NCI-H774 (cell line): Measurements from ENCODE around the gene CTSD.
"Not testable (repeated sequence)": the region's sequence is repeated elsewhere in the genome, so short reads cannot be mapped to it uniquely, and the experiment has no call there.

Source experiments
- DNase-seq: peaks from one replicate; lab custom pipeline; 2025; lab: John Stamatoyannopoulos, UW

CTSD gene

DNA sequence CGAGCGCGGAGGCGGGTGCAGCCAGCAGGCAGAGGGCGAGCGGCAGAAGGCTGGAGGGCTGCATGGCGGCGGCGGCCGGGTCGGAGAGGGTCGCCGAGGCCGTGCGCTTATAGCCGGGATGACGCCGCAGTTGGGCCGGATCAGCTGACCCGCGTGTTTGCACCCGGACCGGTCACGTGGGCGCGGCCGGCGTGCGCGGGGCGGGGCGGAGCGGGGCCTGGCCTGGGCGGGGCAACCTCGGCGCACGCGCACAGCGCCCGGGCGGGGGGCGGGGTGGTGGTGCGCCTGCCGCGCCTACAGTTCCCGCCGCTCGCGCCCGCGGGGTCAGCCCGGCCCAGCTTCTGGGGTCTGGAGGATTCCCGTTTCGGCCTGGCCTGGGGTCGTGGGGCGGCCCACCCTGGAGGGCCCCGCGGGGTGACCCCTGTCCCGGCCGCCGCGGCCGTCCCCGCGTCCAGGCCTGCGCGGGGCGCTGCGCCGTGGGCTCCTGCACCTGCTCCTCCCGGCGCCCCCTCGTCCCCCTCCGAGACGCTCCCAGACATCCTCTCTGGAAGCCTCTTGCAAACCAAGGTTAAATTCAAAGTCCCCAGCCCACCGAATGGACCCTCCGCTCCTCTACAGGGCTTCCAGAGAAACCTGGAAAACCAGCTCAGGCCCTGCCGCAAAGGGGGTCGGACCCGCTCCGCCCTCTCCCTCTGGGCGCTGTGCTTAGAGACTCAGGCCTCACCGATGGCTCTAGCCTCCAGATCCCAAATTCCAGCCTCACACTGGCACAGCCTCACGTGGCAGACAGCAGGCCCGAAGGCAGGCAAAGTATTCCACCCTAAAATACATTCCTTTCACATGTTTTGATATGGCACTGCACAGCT, at the start of gene CTSD:
Gene CTSD (minus strand): TSS at position 132 of the 866 bp plus-strand sequence. CDS start 68 bp downstream, at position 64.
- DNase-seq, result peak; percentile 76

DNA sequence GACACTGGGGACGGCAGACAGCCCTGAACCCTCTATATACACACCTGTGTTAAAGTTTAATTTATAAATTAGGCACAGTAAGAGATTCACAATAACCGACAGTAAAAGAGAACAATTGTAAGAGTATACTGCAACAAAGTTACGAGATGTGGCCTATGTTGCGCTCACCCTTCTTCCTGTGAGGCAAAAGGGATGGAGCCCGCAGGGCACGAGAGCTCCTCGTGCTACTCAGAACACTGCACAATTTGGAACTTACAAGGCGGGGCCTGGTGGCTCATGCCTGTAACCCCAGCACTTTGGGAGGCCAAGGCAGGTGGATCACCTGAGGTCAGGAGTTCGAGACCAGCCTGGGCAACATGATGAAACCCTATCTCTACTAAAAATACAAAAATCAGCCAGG, 49.6 kb upstream of the CTSD start:
- not testable (repeated sequence) for DNase-seq

DNA sequence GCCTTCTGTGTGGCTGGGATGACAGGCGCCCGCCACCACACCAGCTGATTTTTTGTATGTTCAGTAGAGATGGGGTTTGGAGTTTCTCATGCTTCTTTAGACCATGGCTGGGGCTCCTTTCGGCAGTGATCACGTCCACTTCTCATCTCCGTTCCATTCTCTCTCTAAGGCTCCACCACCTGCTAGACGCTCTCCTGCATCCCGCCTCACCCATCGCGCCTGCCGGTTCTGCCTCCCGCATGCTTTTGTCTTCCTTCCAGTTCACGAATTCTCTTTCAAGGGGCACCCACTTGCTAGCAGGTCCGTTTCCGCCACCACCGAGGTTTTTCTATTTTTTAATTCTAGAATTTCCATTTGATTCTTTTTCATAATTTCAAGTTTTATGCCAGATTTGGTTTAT, 49.1 kb upstream of the CTSD start:
- no peak for DNase-seq

DNA sequence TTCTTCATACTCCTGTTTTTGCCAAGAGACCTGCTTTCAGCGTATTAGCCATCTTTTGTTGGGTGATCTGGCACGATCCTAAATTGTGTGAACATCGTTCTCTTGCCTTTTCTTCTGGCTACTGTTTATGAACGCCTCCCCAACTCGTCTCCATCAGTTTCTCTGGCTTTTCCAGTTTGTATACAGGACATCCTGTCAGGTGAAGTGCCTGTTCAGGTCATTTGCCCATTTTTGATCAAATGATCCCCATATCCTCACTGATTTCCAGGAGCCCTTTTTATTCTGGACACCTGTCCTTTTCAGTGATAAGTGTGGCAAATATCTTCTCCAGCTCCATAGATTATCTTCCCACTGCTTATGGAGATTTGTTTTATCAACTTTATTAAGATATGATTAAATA, 48.5 kb upstream of the CTSD start:
- no peak for DNase-seq

DNA sequence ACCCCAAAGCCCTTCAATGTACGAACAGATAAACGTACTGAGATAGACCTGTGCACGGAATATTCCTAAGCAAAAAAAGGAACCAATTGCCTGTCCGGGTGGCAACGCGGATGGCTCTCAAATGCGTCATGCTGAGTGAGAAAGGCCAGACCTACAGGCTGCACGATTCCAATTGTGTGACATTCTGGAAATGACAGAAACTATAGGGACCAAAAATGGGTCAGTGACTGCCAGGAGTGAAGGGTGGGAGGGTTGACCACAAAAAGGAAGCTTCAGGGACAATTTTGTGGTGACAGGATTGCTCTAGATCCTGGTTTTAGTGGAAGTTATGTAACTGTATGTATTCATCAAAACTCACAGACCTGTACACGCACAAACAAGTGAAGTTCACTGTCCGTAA, 47.0 kb upstream of the CTSD start:
- no peak for DNase-seq

DNA sequence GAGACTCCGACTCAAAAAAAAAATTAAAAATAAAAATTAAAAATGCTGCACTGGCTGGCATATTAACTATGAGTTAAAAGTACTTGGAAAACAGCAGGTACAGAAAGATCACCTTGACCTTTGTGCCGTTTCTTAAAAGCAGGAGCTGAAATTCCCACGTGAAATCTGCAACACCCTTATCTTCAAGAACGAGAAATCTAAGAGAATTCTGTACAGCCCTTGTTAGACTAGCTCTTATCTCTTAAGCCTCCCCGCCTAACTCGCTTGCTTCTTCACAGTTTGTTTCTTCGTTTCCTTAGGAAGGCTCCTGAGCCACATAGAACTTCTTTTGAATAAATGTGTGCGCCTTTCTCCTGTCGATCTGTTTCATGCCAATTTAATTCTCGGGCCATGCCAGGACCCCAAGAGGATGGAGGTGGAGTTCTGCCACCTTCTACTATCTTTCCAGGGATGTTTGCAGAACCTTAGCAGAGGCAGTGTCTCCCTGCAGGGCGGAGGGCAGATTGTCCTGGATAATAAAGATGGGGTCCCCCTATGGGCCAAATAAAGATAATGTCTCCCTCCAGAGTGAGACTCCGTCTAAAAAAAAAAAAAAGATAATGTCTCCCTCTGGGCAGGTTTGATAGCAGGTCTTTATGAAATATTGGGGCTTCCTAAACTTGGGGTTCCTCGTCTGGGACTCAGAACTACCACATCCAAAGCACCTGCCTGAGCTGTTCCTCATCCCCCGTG, 43.7 kb upstream of the CTSD start:
- DNase-seq, result no peak

DNA sequence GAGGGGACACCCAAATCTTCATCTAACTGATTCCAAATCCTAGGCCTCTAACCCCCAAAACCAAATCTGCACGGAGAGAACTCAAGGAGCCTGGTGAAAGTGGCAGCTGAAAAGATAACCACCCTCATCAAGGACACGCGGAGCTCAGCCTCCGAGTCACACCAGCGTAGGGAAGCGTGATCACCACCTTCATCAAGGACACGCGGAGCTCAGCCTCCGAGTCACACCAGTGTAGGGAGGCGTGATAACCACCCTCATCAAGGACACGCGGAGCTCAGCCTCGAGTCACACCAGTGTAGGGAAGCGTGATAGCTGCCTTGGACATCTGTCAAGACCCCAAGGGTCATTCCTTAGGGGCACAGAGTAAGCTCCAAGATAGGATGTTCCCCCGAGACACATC, 41.8 kb upstream of the CTSD start:
- DNase-seq, result no peak

DNA sequence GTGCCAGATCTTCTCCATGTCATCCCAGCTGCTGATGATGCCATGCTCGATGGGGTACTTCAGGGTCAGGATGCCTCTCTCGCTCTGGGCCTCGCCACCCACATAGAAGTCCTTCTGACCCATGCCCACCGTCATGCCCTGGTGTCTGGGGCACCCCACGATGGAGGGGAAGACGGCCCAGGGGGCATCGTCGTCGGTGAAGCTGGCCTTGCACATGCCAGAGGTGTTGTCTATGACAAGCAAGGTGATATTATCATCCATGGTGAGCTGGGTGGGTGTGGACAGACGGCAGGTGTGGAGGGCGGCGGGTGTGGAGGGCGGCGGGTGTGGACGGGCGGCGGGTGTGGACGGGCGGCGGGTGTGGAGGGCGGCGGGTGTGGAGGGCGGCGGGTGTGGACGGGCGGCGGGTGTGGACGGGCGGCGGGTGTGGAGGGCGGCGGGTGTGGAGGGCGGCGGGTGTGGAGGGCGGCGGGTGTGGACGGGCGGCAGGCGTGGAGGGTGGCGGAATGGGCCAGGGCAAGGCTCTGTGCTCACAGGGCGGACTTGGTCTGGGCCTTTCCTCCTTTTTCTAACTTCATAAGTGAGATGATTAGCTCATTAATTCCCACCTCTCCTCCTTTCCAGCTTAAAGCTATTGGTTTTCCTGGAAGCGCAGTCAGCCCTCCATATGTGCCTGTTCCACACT, 40.2 kb upstream of the CTSD start:
- not testable (repeated sequence) for DNase-seq

DNA sequence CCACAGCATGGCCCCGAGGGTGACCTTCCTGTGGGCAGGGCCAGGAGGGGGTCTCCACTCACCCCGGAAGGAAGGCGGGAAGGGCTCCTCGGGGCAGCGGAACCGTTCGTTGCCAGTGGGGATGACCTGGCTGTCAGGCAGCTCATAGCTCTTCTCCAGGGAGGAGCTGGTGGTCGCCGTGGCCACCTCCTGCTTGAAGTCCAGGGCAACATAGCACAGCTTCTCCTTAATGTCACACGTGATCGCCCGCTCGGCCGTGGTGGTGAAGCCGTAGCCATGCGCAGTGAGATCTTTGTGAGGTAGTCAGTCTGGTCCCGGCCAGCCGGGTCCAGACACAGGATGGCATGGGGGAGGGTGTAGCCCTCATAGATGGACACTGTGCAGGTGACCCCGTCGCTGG, 39.5 kb upstream of the CTSD start:
- DNase-seq, result no peak

DNA sequence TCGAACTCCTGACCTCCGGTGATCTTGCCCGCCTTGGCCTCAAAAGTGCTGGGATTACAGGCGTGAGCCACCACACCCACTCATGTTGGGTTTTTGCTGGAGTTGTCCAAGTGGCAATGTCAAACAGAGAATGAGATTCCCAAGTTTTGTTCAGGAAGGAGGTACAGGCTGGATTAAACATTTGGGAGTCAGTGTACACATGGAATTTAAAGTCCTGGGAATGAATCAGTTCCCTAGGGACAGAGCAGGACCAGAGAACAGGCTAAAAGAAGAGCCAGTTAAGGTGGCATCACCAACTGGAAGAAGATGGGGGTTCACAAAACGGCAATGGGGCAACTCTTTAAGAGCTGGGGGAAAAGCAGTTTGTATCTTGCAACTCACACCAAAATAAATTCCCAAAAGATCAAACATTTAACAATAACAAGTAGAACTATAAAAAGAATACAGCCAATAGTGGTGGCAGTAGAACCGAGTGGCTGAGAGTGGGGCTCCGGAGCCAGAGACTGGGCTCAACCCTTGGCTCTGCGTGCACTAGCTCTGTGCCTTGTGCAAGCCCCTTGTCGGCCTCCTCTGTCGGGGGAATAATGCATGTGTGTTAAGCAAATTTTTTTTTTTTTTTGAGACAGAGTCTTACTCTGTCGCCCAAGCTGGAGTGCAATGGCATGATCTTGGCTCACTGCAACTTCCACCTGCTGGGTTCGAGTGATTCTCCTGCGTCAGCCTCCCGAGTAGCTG, 33.8 kb upstream of the CTSD start:
- no peak for DNase-seq

DNA sequence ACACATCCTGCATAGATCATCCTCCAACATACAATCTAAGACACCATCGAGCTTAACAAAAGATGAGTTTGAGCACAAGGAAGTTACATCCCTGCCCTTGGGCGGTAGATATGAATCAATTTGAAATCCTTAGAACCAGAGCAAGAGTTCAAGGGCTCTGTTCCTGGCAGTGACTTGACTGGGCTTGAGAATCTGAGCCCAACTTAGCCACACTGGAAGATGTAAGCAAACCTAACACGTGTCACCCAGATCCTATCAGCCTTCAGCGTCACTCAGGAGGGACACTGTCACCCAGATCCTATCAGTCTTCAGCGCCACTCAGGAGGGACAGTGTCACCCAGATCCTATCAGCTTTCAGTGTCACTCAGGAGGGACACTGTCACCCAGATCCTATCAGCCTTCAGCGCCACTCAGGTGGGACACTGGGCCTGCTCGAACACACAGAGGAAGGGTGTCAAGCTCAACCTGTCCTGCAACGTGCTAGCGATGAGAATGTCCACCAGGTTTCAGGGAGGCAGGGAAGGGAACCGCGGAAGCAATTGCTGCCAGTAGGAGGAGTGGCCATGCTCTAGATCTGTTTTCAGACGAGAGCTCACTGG, 32.8 kb upstream of the CTSD start:
- DNase-seq, result no peak

DNA sequence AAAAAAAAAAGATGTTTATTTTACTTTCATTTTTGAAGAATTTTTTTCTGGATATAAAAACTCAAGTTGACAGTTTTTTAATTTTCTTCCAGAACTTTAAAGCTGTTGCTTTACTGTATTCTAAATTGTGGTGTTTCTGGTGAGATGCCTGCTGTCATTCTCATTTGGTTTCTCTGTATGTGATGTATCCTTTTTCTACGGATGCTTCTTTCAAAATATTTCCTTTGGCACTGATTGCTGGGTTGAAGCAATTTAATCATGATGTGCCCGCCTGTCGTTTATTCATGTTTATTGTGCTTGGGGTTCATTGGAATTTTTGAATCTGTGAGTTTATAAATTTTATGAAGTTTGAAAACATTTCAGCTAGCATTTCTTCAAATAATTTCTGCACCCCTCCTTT, 29.4 kb upstream of the CTSD start:
- no peak for DNase-seq

DNA sequence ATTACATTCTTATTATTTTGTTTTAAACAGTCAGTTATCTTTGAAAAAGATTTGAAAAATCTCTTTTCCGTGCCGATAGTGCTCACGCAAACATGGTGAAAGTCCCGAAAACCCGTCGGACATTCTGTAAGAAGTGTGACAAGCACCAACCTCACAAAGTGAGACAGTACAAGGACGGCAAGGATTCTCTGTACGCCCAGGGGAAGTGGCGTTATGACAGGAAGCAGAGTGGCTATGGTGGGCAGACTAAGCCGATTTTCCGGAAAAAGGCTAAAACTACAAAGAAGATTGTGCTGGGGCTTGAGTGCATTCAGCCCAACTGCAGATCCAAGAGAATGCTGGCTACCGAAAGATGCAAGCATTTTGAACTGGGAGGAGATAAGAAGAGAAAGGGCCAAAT, 28.7 kb upstream of the CTSD start:
- DNase-seq, result no peak

DNA sequence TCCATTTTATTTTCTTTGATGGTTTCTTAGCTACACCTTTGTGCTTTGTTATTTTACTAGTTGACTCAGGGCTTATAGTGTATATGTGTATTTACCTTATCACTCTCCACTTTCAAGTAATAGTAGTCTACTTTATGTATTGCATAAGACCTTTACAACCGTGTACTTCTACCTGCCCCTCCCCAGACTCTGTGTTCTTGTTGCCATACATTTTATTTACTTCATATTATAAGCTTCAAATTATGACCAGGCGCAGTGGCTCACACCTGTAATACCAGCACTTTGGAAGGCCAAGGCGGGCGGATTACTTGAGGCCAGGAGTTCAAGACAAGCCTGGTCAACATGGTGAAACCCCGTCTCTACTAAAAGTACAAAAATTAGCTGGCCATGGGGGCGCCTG, 28.2 kb upstream of the CTSD start:
- DNase-seq, result no peak

DNA sequence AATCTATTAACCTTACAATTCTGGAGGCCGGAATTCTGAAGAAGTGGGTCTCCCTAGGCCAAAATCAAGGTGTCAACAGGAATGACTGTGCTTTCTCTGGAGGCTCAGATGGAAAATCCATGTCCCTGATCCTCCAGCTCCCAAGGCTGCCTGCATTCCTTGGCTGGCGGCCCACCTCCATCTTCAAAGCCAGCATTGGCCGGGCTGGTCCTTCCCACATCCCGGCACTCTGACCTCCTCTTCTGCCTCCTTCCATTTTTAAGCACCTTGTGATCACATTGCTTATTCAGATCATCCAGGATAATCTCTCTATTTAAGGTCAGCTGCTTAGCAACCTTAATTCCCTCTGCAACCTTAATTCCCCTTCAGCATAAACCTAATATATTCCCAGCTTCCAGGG, 22.7 kb upstream of the CTSD start:
- DNase-seq, result no peak

DNA sequence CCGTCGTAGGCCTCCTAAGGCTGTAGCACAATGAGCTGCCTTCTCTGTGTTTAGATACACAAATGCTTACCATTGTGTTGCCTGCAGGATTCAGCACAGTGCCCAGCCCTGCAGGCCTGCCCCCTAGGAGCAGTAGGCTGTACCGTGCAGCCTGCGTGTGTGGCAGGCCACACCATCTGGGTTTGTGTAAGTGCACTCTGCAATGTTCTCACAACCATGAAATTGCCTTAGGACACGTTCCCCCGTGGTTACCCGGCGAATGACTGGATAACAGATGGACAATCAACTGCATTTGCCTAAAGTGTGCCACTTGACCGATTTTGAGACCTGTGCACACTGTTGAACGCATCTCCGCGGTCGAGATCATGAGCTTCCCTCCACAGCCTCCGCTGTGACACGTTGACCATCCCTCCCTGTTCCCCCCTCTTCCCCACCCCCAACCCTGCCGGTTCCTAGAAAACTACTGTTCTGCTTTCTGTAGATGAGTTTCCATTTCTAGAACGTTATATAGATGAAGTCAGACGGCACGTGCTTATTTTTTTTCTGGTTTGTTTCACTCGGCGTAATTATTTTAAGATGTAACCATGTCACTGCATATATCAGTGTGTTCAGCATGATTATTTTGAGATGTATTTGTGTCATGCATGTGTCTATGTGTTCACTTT, 22.2 kb upstream of the CTSD start:
- no peak for DNase-seq

DNA sequence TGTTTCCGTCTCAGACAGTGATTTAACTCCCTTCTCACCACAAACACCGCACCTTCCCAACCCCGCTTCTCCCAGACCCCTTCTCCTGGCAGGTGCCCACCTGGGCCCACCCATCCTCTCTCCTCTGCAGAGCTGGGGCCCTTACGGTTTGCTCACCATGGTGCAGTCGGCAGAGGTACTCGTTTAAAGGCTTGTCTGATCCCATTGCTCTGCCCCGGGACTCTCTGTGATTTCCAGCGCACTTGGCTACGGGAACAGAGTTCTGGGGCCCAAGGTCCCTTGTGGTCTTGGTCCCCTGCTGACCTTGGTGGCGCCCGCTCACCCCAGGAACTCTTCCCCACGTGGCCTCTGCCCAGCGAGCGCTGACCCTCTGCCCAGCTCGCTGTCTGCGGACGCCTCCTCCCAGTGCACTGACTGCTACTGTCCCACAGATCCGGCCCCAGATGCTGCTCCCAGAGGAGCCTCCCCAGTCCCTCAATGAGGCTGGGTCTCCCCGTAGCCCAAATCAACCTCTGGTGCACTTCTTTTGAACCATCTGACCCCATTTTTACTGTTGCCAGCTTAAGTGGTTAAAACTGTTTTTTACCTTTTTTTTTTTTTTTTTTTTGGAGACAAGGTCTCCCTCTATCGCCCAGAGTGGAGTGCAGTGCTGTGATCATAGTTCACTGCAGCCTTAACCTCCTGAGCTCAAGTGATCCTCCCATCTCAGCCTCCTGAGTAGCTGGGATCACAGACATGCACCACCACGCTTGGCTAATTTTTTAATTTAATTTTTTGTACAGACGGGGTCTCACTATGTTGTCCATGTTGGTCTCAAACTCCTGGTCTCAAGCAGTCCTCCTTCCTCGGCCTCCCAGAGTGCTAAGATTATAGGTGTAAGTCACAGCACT, 21.3 kb upstream of the CTSD start:
- DNase-seq, result no peak

DNA sequence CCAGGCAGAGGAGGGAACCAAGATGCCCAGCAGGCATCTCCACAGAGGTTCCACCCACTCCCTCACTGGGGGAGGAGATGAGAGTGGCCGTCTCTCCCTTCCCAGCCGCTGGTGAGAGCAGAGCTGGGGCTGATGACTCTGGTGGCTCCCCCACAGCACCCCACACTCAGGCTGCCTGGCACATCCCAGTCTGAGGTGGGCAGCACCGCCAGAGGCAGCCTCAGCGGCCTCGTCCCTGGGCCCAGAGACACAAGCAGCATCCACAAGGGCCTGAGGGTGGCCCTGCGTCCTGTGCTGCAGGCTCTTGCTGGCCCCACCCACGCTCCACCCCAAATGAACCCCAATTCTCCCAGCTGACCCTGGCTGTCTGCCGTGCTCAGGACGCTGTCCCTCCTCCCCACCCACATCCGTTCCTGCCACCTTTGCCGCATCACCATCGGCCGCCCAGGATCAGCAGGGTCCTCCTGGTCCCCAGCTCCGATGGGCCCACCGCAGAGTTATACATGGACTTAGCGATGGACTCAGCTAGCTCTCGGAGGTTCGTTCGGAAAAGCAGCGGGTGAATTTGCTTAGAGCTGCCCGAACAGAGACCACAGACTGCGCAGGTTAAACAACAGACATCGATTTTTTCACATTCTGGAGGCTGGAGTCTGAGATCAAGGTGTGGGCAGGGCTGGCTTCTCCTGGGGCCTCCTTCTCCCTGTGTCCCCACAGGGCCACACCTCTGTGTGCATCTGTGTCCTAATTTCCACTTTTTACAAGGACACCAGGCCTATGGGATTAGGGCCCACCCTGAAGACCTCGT, 20.2 kb upstream of the CTSD start:
- DNase-seq, result no peak
